Activated T-cell treated with anti-CD3 and anti-CD28 coated beads for 1 hour (primary cell): ENCODE measurements around the gene AQP9.

Experiments
- DNase-seq: peaks from one replicate; pipeline ENCODE4 v3.0.0-alpha.2; 2020; ENCODE audit warnings: low read depth

AQP9 gene

GRCh38 chr15:58227706-58228543, 89.7 kb downstream of the AQP9 start:
- peak; percentile 57 for DNase-seq

GRCh38 chr15:58228718-58229117, 90.5 kb downstream of the AQP9 start:
- DNase-seq: no peak

- DNase-seq: no peak
These were observed 91.2 kb downstream of the AQP9 start for GRCh38 chr15:58229297-58229768.

- no peak for DNase-seq
These were observed 94.3 kb downstream of the AQP9 start for GRCh38 chr15:58232281-58233065.

- DNase-seq: no peak
These were observed 95.2 kb downstream of the AQP9 start for GRCh38 chr15:58233341-58233740.
